Measurements from ENCODE around the gene NEUROD4. TPM values are rescaled to one million over a fixed set of nuclear protein-coding genes. Genes with fewer than 3 reads are reported as not detected.
A peak's percentile ranks its signal among the peaks of the same experiment; 100 is the strongest.
"Not testable (repeated sequence)": the region's sequence is repeated elsewhere in the genome, so short reads cannot be mapped to it uniquely, and the experiment has no call there.

Gene NEUROD4
- polyA plus RNA-seq (ENCODE audit: insufficient read length in 4 of 4), result not detected

DNA sequence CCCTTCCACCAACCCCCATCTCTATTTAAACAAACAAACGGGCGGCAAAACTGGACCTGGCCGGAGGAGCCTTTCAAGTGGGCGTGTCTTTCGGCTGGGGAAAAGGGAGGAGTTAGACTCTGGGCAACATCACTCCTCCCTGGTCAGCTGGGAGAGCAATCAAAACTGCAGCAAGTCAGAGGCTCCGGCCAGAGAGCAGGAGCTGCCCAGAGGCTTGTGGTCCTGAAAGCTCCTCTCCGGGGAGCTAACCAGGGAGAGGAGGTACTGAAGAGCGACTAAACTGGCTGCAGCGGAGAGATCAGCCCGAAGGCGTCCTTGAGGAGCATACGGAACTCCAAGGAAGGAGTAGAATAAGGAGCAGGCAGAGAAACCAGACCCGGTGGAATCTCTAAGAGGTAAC is at the start of gene NEUROD4:
Gene NEUROD4 (plus strand): TSS at position 191 of the 400 bp plus-strand sequence. CDS start 6,466 bp downstream, outside the sequence.
- DNase-seq (ENCODE audit: low read depth in 4 of 4, low spot score in 3 of 4), result peak; percentile 55 to 78 (median 64)

- no peak for DNase-seq (ENCODE audit: low read depth in 4 of 4, low spot score in 3 of 4)
Observed at GRCh38 chr12:54970741-54971140, 49.0 kb upstream of the NEUROD4 start.

- no peak for DNase-seq (ENCODE audit: low read depth in 4 of 4, low spot score in 3 of 4)
Observed at GRCh38 chr12:54973556-54973955, 46.2 kb upstream of the NEUROD4 start.

DNA sequence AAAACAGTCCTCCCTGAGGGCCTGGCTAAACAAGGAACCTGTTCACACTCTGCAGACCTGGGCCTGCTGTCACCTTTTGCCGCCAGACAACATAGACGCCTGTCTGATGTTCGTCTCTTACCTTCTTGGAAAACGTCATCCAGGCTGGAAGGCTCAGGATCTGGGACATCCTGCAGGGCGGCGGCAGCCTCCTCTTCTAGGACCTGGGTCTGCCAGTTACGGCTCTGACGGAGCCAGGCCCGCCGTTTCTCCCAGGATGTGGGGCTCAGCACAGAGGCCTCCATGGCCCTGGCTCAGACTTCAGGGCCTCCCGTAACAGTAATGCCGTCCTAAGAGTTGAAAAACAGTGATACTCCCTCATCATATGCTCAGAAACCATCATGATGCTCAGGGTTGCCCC is 45.5 kb upstream of the NEUROD4 start:
- DNase-seq (ENCODE audit: low read depth in 4 of 4, low spot score in 3 of 4), result no peak

- no peak for DNase-seq (ENCODE audit: low read depth in 4 of 4, low spot score in 3 of 4)
Observed at GRCh38 chr12:54975272-54975671, 44.5 kb upstream of the NEUROD4 start.

DNA sequence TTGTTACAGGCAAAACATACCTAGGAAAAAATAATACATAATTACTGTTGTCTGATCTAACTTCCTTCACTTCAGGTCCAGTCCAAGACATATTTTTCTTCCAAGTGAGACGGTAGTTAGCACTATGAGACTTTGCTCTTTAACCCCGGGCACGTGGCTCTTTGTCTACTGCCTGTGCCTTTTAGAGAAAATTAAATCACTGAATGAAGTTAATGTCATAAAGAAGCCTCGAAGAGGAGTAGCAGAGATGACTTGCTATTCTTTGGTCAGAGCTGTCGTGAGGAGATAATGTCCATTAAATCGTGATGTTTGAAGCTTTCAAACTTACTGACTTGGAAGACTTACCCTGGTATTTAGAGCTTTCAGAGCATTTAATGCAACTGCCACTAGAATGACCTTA is 43.9 kb upstream of the NEUROD4 start:
- no peak for DNase-seq (ENCODE audit: low read depth in 4 of 4, low spot score in 3 of 4)

DNA sequence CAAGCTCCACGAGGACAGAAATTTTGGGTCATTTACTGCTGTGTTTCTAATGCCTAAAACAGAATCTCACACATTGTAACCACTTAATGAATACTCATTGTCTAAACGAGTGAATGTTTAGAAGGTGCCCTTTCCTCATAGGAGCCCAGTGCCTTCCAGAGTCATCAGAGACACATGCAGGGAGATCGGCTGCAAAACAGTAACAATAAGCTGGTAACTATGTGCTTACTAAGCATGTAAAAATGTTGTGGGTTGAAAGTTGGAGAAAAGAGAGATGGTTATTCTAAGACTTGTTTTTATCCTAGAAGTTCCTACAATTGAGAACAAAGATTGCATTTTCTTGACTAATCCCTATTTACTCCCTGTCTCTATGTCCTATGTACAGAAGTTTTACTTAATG is 42.6 kb upstream of the NEUROD4 start:
- DNase-seq (ENCODE audit: low read depth in 4 of 4, low spot score in 3 of 4), result no peak

GRCh38 chr12:54977857-54978256 is 41.9 kb upstream of the NEUROD4 start:
- DNase-seq (ENCODE audit: low read depth in 4 of 4, low spot score in 3 of 4), result no peak

DNA sequence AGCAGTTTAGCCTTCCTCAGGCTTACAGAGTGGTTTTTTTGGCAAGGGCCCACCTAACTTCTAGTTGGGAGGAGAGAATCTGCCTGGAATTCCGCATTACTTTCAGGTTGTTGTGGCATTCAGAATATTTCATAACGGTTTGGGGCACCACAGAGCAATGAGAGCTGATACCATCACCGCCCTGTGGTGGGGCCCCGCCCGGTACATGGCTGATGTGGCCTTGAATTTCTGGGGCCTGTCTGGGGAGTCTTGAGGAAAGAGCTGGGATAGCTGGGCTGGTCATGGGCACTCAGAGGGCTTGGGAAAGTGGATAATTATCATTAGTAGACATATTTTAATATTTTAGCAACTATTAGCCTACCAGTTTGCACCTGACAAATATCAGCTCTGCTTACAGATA is 39.4 kb upstream of the NEUROD4 start:
- DNase-seq (ENCODE audit: low read depth in 4 of 4, low spot score in 3 of 4), result no peak

GRCh38 chr12:54981796-54982195 is 38.0 kb upstream of the NEUROD4 start:
- DNase-seq (ENCODE audit: low read depth in 4 of 4, low spot score in 3 of 4), result no peak

GRCh38 chr12:54983536-54984101 is 36.2 kb upstream of the NEUROD4 start:
- no peak for DNase-seq (ENCODE audit: low read depth in 4 of 4, low spot score in 3 of 4)

DNA sequence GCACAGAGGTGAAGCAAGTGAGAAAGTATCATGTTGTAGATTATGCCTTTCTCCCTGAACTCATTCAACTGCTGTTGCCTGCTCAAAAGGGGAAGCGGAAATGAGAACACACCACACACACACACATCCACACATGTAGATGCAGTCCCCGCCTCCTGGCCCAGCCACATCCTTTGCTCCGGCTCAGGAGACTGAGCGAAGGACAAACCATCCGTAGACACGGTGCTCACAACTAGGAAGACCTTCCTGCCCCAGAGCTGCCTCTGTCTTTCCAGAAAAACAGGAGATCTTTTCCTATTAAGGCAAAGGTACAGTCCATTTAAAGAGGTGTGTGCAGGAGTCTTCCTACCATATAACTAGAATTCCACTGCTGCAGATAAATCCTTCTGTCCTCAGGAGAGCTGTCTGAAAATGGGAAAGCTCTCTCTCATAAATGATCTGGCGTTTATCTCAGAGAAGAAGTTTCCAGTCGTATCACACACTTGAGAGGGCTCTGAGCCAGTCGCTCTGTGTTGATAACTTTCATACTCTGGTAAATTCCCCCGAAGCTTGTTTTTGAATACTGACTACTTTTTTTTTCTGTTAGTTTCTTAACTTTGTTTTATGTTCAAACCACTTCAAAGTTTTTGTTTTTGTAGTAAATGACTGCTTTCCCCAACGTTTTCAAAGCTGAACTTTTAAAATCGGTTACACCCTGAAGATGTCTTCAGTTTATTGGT is 35.0 kb upstream of the NEUROD4 start, which contains the start of gene TESPA1:
Gene TESPA1 (minus strand): TSS at position 105 of the 719 bp plus-strand sequence. CDS start 10,200 bp downstream, outside the sequence.
- no peak for DNase-seq (ENCODE audit: low read depth in 4 of 4, low spot score in 3 of 4)

DNA sequence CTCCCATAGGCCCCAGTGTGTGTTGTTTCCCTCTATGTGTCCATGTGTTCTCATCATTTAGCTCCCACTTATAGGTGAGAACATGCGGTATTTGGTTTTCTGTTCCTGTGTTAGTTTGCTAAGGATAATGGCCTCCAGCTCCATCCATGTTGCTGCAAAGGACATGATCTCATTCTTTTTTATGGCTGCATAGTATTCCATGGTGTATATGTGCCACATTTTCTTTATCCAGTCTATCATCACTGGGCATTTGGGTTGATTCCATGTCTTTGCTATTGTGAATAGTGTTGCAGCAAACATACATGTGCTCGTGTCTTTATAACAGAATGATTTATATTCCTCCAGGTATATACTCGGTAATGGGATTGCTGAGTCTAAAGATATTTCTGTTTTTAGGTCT is 33.0 kb upstream of the NEUROD4 start:
- not testable (repeated sequence) for DNase-seq (ENCODE audit: low read depth in 4 of 4, low spot score in 3 of 4)

GRCh38 chr12:54987611-54988231 is 32.1 kb upstream of the NEUROD4 start:
- DNase-seq (ENCODE audit: low read depth in 4 of 4, low spot score in 3 of 4), result no peak

DNA sequence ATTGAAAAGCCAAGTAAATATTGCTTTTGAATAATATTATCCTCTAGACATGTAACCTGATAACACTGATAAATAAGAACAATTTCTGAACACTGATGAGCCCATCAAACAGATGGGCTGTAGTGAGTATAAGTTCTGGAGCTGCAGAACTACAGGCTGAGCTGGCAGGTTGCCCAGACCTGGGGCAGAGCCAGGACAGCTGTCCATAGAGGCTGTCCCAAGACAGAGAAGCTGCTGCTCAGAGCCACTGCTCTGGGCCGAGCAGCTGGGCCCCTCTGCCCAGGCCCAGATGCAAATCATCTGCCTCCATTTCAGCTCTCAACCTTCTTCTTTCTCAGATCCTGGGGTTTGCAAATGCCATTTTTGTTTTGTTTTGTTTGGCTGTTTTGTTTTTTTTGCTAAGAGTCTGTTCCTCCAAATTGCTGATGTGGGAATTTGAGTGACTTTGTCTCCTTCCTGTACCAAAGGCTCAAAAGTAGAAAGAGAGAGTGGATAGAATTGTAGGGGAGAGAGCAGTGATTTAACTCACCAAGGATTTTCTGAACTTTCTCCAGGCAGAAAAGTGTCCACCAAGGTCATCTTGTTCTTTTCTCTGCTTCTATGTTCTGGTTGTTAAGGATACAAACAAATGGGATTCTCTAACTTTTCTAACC is 31.2 kb upstream of the NEUROD4 start:
- no peak for DNase-seq (ENCODE audit: low read depth in 4 of 4, low spot score in 3 of 4)

DNA sequence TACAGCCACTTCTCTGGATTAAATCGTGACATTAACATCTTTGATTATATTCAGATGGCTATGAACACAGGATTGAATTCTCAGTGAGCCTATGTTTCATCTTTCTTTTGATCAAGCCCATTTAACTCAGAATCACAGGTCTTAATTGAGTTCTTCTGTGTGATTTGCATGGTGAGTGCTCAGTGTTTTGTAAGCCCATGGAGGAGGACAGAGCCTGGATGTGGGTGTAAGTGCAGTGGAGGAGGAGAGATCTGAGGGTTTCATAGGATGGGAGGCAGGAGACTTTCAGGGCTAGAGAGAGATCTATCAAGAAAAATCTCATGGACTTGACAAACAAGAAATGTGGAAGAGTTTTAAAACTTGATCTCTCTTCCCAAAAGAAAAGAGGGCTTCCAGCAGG is 29.9 kb upstream of the NEUROD4 start:
- DNase-seq (ENCODE audit: low read depth in 4 of 4, low spot score in 3 of 4), result no peak

- DNase-seq (ENCODE audit: low read depth in 4 of 4, low spot score in 3 of 4), result no peak
Observed at GRCh38 chr12:54991161-54991990, 28.4 kb upstream of the NEUROD4 start.

GRCh38 chr12:54991991-54992375 is 27.8 kb upstream of the NEUROD4 start:
- no peak for DNase-seq (ENCODE audit: low read depth in 4 of 4, low spot score in 3 of 4)

- DNase-seq (ENCODE audit: low read depth in 4 of 4, low spot score in 3 of 4), result peak; percentile 18 to 44 (median 32)
Observed at GRCh38 chr12:54993181-54993835, 26.5 kb upstream of the NEUROD4 start.

- DNase-seq (ENCODE audit: low read depth in 4 of 4, low spot score in 3 of 4), result no peak
Observed at GRCh38 chr12:54996205-54996604, 23.6 kb upstream of the NEUROD4 start.

All from left renal pelvis (tissue), 4 donors.